Activated CD4-positive, alpha-beta memory T cell treated with anti-CD3 and anti-CD28 coated beads, Interleukin-2, amount 10 ng/mL, durations not matched to agents 7 days and 5 days (primary cell): ENCODE results near the gene SUPT20H. TPM values are rescaled to one million over a fixed set of nuclear protein-coding genes. Genes with fewer than 3 reads are reported as not detected.
"Not testable (repeated sequence)": the region's sequence is repeated elsewhere in the genome, so short reads cannot be mapped to it uniquely, and the experiment has no call there.

ENCODE experiments used
- CTCF ChIA-PET: fragments of 350-600 bp; sonication (Branson Sonifier 250); formaldehyde crosslinking; loops from one replicate; lab custom pipeline; 2021; ENCODE audit warnings: antibody characterized with exemption, inconsistent platforms; lab: Charles Lee
- POLR2A ChIA-PET: fragments of 350-600 bp; sonication (Branson Sonifier 250); formaldehyde crosslinking; loops from one replicate; lab custom pipeline; 2021; ENCODE audit warnings: antibody characterized with exemption; lab: Charles Lee
- DNase-seq: peaks from one replicate; pipeline ENCODE4 v3.0.0-alpha.2; 2020
- H3K27ac Mint-ChIP-seq: one replicate; pipeline ENCODE4 v1.8.0; 2021; ENCODE audit warnings: mild to moderate bottlenecking, mixed read lengths
- H3K27me3 Mint-ChIP-seq: one replicate; pipeline ENCODE4 v1.8.0; 2021; ENCODE audit warnings: mixed read lengths
- H3K36me3 Mint-ChIP-seq: one replicate; pipeline ENCODE4 v1.8.0; 2021; ENCODE audit warnings: low read depth, mixed read lengths
- H3K4me1 Mint-ChIP-seq: one replicate; pipeline ENCODE4 v1.8.0; 2021; ENCODE audit warnings: mixed read lengths
- H3K4me3 Mint-ChIP-seq: one replicate; pipeline ENCODE4 v1.8.0; 2021; ENCODE audit warnings: mild to moderate bottlenecking, mixed read lengths
- H3K9me3 Mint-ChIP-seq: one replicate; pipeline ENCODE4 v1.8.0; 2021; ENCODE audit warnings: mixed read lengths
- total RNA-seq, 2 experiments: library from RNA; stranded (reverse); gene quantifications; one replicate each; pipeline ENCODE4 v1.2.3, GENCODE V29; 2021

Gene SUPT20H
- total RNA-seq, 2 experiments from 2014 or later = 70.7 to 70.9 TPM

GRCh38 chr13:37059848-37060192 lies 332 bp upstream of the SUPT20H start:
- H3K27me3 Mint-ChIP-seq = peaks cover 2% of the 10 kb centered on the region

GRCh38 chr13:37056228-37056627 lies 3.3 kb downstream of the SUPT20H start:
- POLR2A ChIA-PET, H3K4me3 Mint-ChIP-seq, CTCF ChIA-PET, H3K27ac Mint-ChIP-seq, DNase-seq, H3K9me3 Mint-ChIP-seq, H3K27me3 Mint-ChIP-seq: not testable (repeated sequence)
- H3K4me1 Mint-ChIP-seq = peaks cover 40% of the 10 kb centered on the region
- peaks cover 50% of the 10 kb centered on the region for H3K36me3 Mint-ChIP-seq

More at GRCh38 chr13:37059848-37060192, 332 bp upstream of the SUPT20H start:
- peak overlapping the region; percentile 96 for H3K27ac Mint-ChIP-seq
- DNase-seq = no peak
- ChIA-PET POLR2A (interaction anchor here (0.8 to 4.4 kb wide), 5 partner anchors 10 to 241 kb away, joined by 3 to 49 read pairs (median 3); partner anchors contain the start of genes ALG5 and EXOSC8), CTCF (no interaction called here)
- peaks cover 26% of the 10 kb centered on the region for H3K4me1 Mint-ChIP-seq
- H3K9me3 Mint-ChIP-seq = peaks cover 2% of the 10 kb centered on the region
- peaks cover 24% of the 10 kb centered on the region for H3K36me3 Mint-ChIP-seq
- H3K4me3 Mint-ChIP-seq = peak overlapping the region; percentile 95

GRCh38 chr13:37053111-37053510 lies 6.4 kb downstream of the SUPT20H start:
- POLR2A ChIA-PET, H3K27me3 Mint-ChIP-seq, H3K4me3 Mint-ChIP-seq, H3K9me3 Mint-ChIP-seq, DNase-seq, CTCF ChIA-PET, H3K27ac Mint-ChIP-seq: not testable (repeated sequence)
- Mint-ChIP-seq H3K36me3 (peaks cover 44% of the 10 kb centered on the region), H3K4me1 (peaks cover 25% of the 10 kb centered on the region)

GRCh38 chr13:37049810-37050209 lies 9.7 kb downstream of the SUPT20H start:
- Mint-ChIP-seq H3K4me1 (peaks cover 16% of the 10 kb centered on the region), H3K27ac (no peak overlapping the region), H3K36me3 (peaks cover 43% of the 10 kb centered on the region), H3K9me3 (peaks cover 5% of the 10 kb centered on the region), H3K27me3 (no peaks in the 10 kb centered on the region), H3K4me3 (no peak overlapping the region)
- ChIA-PET POLR2A (no interaction called here), CTCF (no interaction called here)
- no peak for DNase-seq

GRCh38 chr13:37047846-37048245 lies 11.6 kb downstream of the SUPT20H start:
- Mint-ChIP-seq H3K9me3 (no peaks in the 10 kb centered on the region), H3K4me3 (no peak overlapping the region), H3K4me1 (peaks cover 12% of the 10 kb centered on the region), H3K27ac (no peak overlapping the region), H3K27me3 (no peaks in the 10 kb centered on the region), H3K36me3 (peaks cover 39% of the 10 kb centered on the region)
- ChIA-PET CTCF (interaction anchor here (1.4 kb wide), 1 partner anchor 47 kb away, joined by 4 read pairs; the partner anchor contains the start of gene EXOSC8), POLR2A (interaction anchor here (1.2 to 1.7 kb wide), 2 partner anchors 11 to 48 kb away, joined by 3 to 7 read pairs; partner anchors contain the start of genes ALG5 and SUPT20H)
- no peak for DNase-seq

- no peak for DNase-seq
- POLR2A ChIA-PET = interaction anchor here (1.1 to 1.7 kb wide), 2 partner anchors 13 to 47 kb away, joined by 3 to 7 read pairs; partner anchors contain the start of genes ALG5 and SUPT20H
Observed at GRCh38 chr13:37047032-37047431, 12.5 kb downstream of the SUPT20H start.

GRCh38 chr13:37046062-37046461 lies 13.4 kb downstream of the SUPT20H start:
- POLR2A ChIA-PET = interaction anchor here (1.1 kb wide), 2 partner anchors 13 kb away, joined by 3 to 4 read pairs; no protein-coding TSS in a partner anchor
- no peak for DNase-seq
- CTCF ChIA-PET = interaction anchor here (1.3 kb wide), 1 partner anchor 11 kb away, joined by 5 read pairs; no protein-coding TSS in a partner anchor
- H3K4me1 Mint-ChIP-seq = peaks cover 2% of the 10 kb centered on the region
- peaks cover 40% of the 10 kb centered on the region for H3K36me3 Mint-ChIP-seq
- no peak overlapping the region for H3K4me3 Mint-ChIP-seq
- no peaks in the 10 kb centered on the region for H3K9me3 Mint-ChIP-seq
- no peaks in the 10 kb centered on the region for H3K27me3 Mint-ChIP-seq
- no peak overlapping the region for H3K27ac Mint-ChIP-seq

More at GRCh38 chr13:37047032-37047431, 12.5 kb downstream of the SUPT20H start:
- Mint-ChIP-seq H3K27ac (no peak overlapping the region), H3K4me1 (peaks cover 7% of the 10 kb centered on the region), H3K9me3 (no peaks in the 10 kb centered on the region), H3K4me3 (no peak overlapping the region), H3K27me3 (no peaks in the 10 kb centered on the region), H3K36me3 (peaks cover 39% of the 10 kb centered on the region)
- CTCF ChIA-PET = interaction anchor here (1.3 to 1.4 kb wide), 2 partner anchors 10 to 47 kb away, joined by 4 to 5 read pairs; partner anchors contain the start of gene EXOSC8

GRCh38 chr13:37040789-37041188 lies 18.7 kb downstream of the SUPT20H start:
- Mint-ChIP-seq H3K36me3 (peaks cover 48% of the 10 kb centered on the region), H3K27me3 (no peaks in the 10 kb centered on the region), H3K9me3 (no peaks in the 10 kb centered on the region), H3K4me3 (no peak overlapping the region), H3K4me1 (no peaks in the 10 kb centered on the region), H3K27ac (no peak overlapping the region)
- POLR2A ChIA-PET = interaction anchor here (1.2 kb wide), 1 partner anchor 40 kb away, joined by 3 read pairs; the partner anchor contains the start of gene EXOSC8
- CTCF ChIA-PET = no interaction called here
- no peak for DNase-seq

- ChIA-PET POLR2A (interaction anchor here (2.1 kb wide), 1 partner anchor 39 kb away, joined by 8 read pairs; the partner anchor contains the start of gene EXOSC8), CTCF (no interaction called here)
- H3K36me3 Mint-ChIP-seq = peaks cover 53% of the 10 kb centered on the region
- no peak for DNase-seq
- H3K9me3 Mint-ChIP-seq = no peaks in the 10 kb centered on the region
- H3K4me1 Mint-ChIP-seq = no peaks in the 10 kb centered on the region
- no peak overlapping the region for H3K4me3 Mint-ChIP-seq
- H3K27me3 Mint-ChIP-seq = no peaks in the 10 kb centered on the region
- no peak overlapping the region for H3K27ac Mint-ChIP-seq
Observed at GRCh38 chr13:37039896-37040295, 19.6 kb downstream of the SUPT20H start.

- DNase-seq = no peak
- H3K4me3 Mint-ChIP-seq = no peak overlapping the region
- no peaks in the 10 kb centered on the region for H3K9me3 Mint-ChIP-seq
- H3K36me3 Mint-ChIP-seq = peaks cover 57% of the 10 kb centered on the region
- POLR2A ChIA-PET = no interaction called here
- CTCF ChIA-PET = interaction anchor here (1.7 kb wide), 1 partner anchor 37 kb away, joined by 4 read pairs; the partner anchor contains the start of gene EXOSC8
- H3K4me1 Mint-ChIP-seq = no peaks in the 10 kb centered on the region
- no peak overlapping the region for H3K27ac Mint-ChIP-seq
- H3K27me3 Mint-ChIP-seq = no peaks in the 10 kb centered on the region
Observed at GRCh38 chr13:37037241-37037640, 22.2 kb downstream of the SUPT20H start.

GRCh38 chr13:37029617-37030016 lies 29.9 kb downstream of the SUPT20H start:
- ChIA-PET CTCF (no interaction called here), POLR2A (interaction anchor here (1.2 kb wide), 1 partner anchor 29 kb away, joined by 3 read pairs; the partner anchor contains the start of gene EXOSC8)
- H3K4me1 Mint-ChIP-seq = peaks cover 4% of the 10 kb centered on the region
- H3K4me3 Mint-ChIP-seq = no peak overlapping the region
- no peaks in the 10 kb centered on the region for H3K9me3 Mint-ChIP-seq
- H3K36me3 Mint-ChIP-seq = peaks cover 47% of the 10 kb centered on the region
- H3K27ac Mint-ChIP-seq = no peak overlapping the region
- DNase-seq = no peak
- no peaks in the 10 kb centered on the region for H3K27me3 Mint-ChIP-seq

GRCh38 chr13:37027639-37028038 lies 31.8 kb downstream of the SUPT20H start:
- H3K36me3 Mint-ChIP-seq = peaks cover 50% of the 10 kb centered on the region
- no peak for DNase-seq
- H3K9me3 Mint-ChIP-seq = no peaks in the 10 kb centered on the region
- H3K27ac Mint-ChIP-seq = no peak overlapping the region
- H3K27me3 Mint-ChIP-seq = no peaks in the 10 kb centered on the region
- ChIA-PET CTCF (no interaction called here), POLR2A (interaction anchor here (2.4 kb wide), 1 partner anchor 28 kb away, joined by 10 read pairs; the partner anchor contains the start of gene ALG5)
- peaks cover 4% of the 10 kb centered on the region for H3K4me1 Mint-ChIP-seq
- H3K4me3 Mint-ChIP-seq = no peak overlapping the region

- Mint-ChIP-seq H3K36me3 (peaks cover 50% of the 10 kb centered on the region), H3K9me3 (no peaks in the 10 kb centered on the region), H3K27ac (no peak overlapping the region), H3K27me3 (no peaks in the 10 kb centered on the region), H3K4me1 (peaks cover under 1% of the 10 kb centered on the region), H3K4me3 (no peak overlapping the region)
- ChIA-PET POLR2A (interaction anchor here (2.4 kb wide), 1 partner anchor 27 kb away, joined by 10 read pairs; the partner anchor contains the start of gene ALG5), CTCF (no interaction called here)
- no peak for DNase-seq
Observed at GRCh38 chr13:37026771-37027170, 32.7 kb downstream of the SUPT20H start.
